DLD1 (cell line): ENCODE results near the gene DND1.
"Not testable (repeated sequence)": the region's sequence is repeated elsewhere in the genome, so short reads cannot be mapped to it uniquely, and the experiment has no call there.

ENCODE experiments used
- in situ Hi-C: cut with HindIII; loops from 2 replicates; pipeline ENCODE4 v1.10.0; 2017; ENCODE audit warnings: low sequenced_read_pairs

The DND1 gene

GRCh38 chr5:140673187-140673976, at the start of gene DND1:
Gene DND1, minus strand, starts transcription at chr5:140673576. Its CDS starts 34 bp downstream, at chr5:140673542.
- in situ Hi-C loops = no loop called here

- in situ Hi-C loops = not testable (repeated sequence)
Measured at GRCh38 chr5:140721395-140721794, 48.0 kb upstream of the DND1 start.

GRCh38 chr5:140720738-140721137, 47.4 kb upstream of the DND1 start:
- in situ Hi-C loops = not testable (repeated sequence)

- in situ Hi-C loops = no loop called here
Measured at GRCh38 chr5:140718266-140718592, 44.9 kb upstream of the DND1 start.

GRCh38 chr5:140716238-140716637, 42.9 kb upstream of the DND1 start:
- in situ Hi-C loops = not testable (repeated sequence)

GRCh38 chr5:140713562-140714094, 40.3 kb upstream of the DND1 start:
- in situ Hi-C loops = no loop called here

GRCh38 chr5:140711794-140712193, 38.4 kb upstream of the DND1 start:
- in situ Hi-C loops = no loop called here

GRCh38 chr5:140710899-140711552, 37.6 kb upstream of the DND1 start:
- in situ Hi-C loops = no loop called here

GRCh38 chr5:140708787-140709186, 35.4 kb upstream of the DND1 start:
- in situ Hi-C loops = not testable (repeated sequence)

- in situ Hi-C loops = no loop called here
Measured at GRCh38 chr5:140707812-140708211, 34.4 kb upstream of the DND1 start.

GRCh38 chr5:140700177-140701144, 27.1 kb upstream of the DND1 start, which contains the start of gene ZMAT2:
Gene ZMAT2, plus strand, starts transcription at chr5:140700447. Its CDS starts 14 bp downstream, at chr5:140700461.
- in situ Hi-C loops = no loop called here

GRCh38 chr5:140696891-140697492, 23.6 kb upstream of the DND1 start:
- in situ Hi-C loops = no loop called here

GRCh38 chr5:140694276-140694675, 20.9 kb upstream of the DND1 start:
- in situ Hi-C loops = no loop called here

GRCh38 chr5:140690941-140691924, 17.9 kb upstream of the DND1 start, which contains the start of the genes HARS1 and HARS2:
Gene HARS1, minus strand, starts transcription at chr5:140691370. Its CDS starts 66 bp downstream, at chr5:140691304.
Gene HARS2, plus strand, starts transcription at chr5:140691455. Its CDS starts 194 bp downstream, at chr5:140691649.
- in situ Hi-C loops = no loop called here

GRCh38 chr5:140690376-140690932, 17.1 kb upstream of the DND1 start:
- in situ Hi-C loops = no loop called here

- in situ Hi-C loops = no loop called here
Measured at GRCh38 chr5:140678993-140679392, 5.6 kb upstream of the DND1 start.

- in situ Hi-C loops = no loop called here
Measured at GRCh38 chr5:140677947-140678346, 4.6 kb upstream of the DND1 start.

GRCh38 chr5:140674629-140675028, 1.3 kb upstream of the DND1 start:
- in situ Hi-C loops = no loop called here

- in situ Hi-C loops = no loop called here
Measured at GRCh38 chr5:140674211-140674610, 835 bp upstream of the DND1 start.
